SK-N-SH treated with all-trans-retinoic acid at 6 μM for 48 hours (cell line): ENCODE data around the gene TOP3A.

Source experiments
- ATAC-seq: fragments of 200-7000 bp; cut with Tn5 transposase; 3 replicates; pipeline ENCODE4 v1.9.1; 2020; ENCODE audit warnings: mild to moderate bottlenecking, moderate library complexity
- ARNTL ChIP-seq: fragments of 450-650 bp; formaldehyde crosslinking; IDR thresholded peaks from 2 replicates; pipeline ENCODE4 v1.5.0; 2020; ENCODE audit warnings: low read depth, mild to moderate bottlenecking, moderate library complexity, borderline replicate concordance
- BACH2 ChIP-seq: fragments of 250-450 bp; sonication (Bioruptor Pico); IDR thresholded peaks from 2 replicates; pipeline ENCODE4 v1.9.0; 2021; ENCODE audit warnings: mild to moderate bottlenecking, borderline replicate concordance
- CSDC2 ChIP-seq: fragments of 250-450 bp; sonication (Bioruptor Pico); IDR thresholded peaks from 2 replicates; pipeline ENCODE4 v1.5.0; 2020; ENCODE audit warnings: mild to moderate bottlenecking, moderate library complexity
- ESRRG ChIP-seq: fragments of 250-450 bp; sonication (Bioruptor Pico); IDR thresholded peaks from 2 replicates; pipeline ENCODE4 v1.6.1; 2021; ENCODE audit warnings: mild to moderate bottlenecking
- GLIS3 ChIP-seq: fragments of 250-450 bp; sonication (Bioruptor Pico); IDR thresholded peaks from 2 replicates; pipeline ENCODE4 v1.5.0; 2020; ENCODE audit warnings: mild to moderate bottlenecking, moderate library complexity
- ISL1 ChIP-seq: fragments of 250-450 bp; sonication (Bioruptor Pico); IDR thresholded peaks from 2 replicates; pipeline ENCODE4 v2.1.2; 2022; ENCODE audit warnings: mild to moderate bottlenecking, moderate library complexity
- OSR1 ChIP-seq: fragments of 250-450 bp; sonication (Bioruptor Pico); IDR thresholded peaks from 2 replicates; pipeline ENCODE4 v1.8.0; 2022; ENCODE audit warnings: moderate library complexity, mild to moderate bottlenecking, inconsistent platforms
- PPARA ChIP-seq: fragments of 250-450 bp; sonication (Bioruptor Pico); IDR thresholded peaks from 2 replicates; pipeline ENCODE4 v1.5.0; 2020; ENCODE audit warnings: mild to moderate bottlenecking, borderline replicate concordance
- RARB ChIP-seq: fragments of 250-450 bp; sonication (Bioruptor Pico); IDR thresholded peaks from 2 replicates; pipeline ENCODE4 v1.8.0; 2021; ENCODE audit warnings: mild to moderate bottlenecking, moderate library complexity
- SNAI2 ChIP-seq: fragments of 250-450 bp; sonication (Bioruptor Pico); IDR thresholded peaks from 2 replicates; pipeline ENCODE4 v1.5.0; 2020; ENCODE audit warnings: mild to moderate bottlenecking, moderate library complexity
- TCF4 ChIP-seq: fragments of 250-450 bp; sonication (Bioruptor Pico); IDR thresholded peaks from 2 replicates; pipeline ENCODE4 v1.8.0; 2021; ENCODE audit warnings: mild to moderate bottlenecking, moderate library complexity, borderline replicate concordance
- TOX ChIP-seq: fragments of 250-450 bp; sonication (Bioruptor Pico); IDR thresholded peaks from 2 replicates; pipeline ENCODE4 v1.8.0; 2021; ENCODE audit warnings: mild to moderate bottlenecking, moderate library complexity, borderline replicate concordance
- ZFP3 ChIP-seq: fragments of 250-450 bp; sonication (Bioruptor Pico); IDR thresholded peaks from 2 replicates; pipeline ENCODE4 v1.5.0; 2020; ENCODE audit warnings: mild to moderate bottlenecking, moderate library complexity
- ZNF565 ChIP-seq: fragments of 450-650 bp; formaldehyde crosslinking; conservative IDR thresholded peaks from 2 replicates; pipeline ENCODE4 v1.5.0; 2020; ENCODE audit warnings: low read depth, mild to moderate bottlenecking, moderate library complexity
- ZNF70 ChIP-seq: fragments of 450-650 bp; formaldehyde crosslinking; IDR thresholded peaks from 2 replicates; pipeline ENCODE4 v1.5.0; 2020; ENCODE audit warnings: mild to moderate bottlenecking, moderate library complexity
- TF ChIP-seq, protein P1 (sequence below): fragments of 250-450 bp; sonication (Bioruptor Pico); IDR thresholded peaks from 2 replicates; pipeline ENCODE4 v1.5.0; 2020; ENCODE audit warnings: mild to moderate bottlenecking, moderate library complexity
- TF ChIP-seq, protein P2 (sequence below): fragments of 250-450 bp; sonication (Bioruptor Pico); IDR thresholded peaks from 2 replicates; pipeline ENCODE4 v1.8.0; 2021; ENCODE audit warnings: low read depth, mild to moderate bottlenecking, moderate library complexity, borderline replicate concordance
- TF ChIP-seq, protein P3 (sequence below): fragments of 250-450 bp; sonication (Bioruptor Pico); IDR thresholded peaks from 2 replicates; pipeline ENCODE4 v1.5.1; 2021; ENCODE audit warnings: mild to moderate bottlenecking, moderate library complexity
- TF ChIP-seq, protein P4 (sequence below): fragments of 250-450 bp; sonication (Bioruptor Pico); IDR thresholded peaks from 2 replicates; pipeline ENCODE4 v1.8.0; 2020; ENCODE audit warnings: mild to moderate bottlenecking, moderate library complexity, borderline replicate concordance

TOP3A gene

DNA sequence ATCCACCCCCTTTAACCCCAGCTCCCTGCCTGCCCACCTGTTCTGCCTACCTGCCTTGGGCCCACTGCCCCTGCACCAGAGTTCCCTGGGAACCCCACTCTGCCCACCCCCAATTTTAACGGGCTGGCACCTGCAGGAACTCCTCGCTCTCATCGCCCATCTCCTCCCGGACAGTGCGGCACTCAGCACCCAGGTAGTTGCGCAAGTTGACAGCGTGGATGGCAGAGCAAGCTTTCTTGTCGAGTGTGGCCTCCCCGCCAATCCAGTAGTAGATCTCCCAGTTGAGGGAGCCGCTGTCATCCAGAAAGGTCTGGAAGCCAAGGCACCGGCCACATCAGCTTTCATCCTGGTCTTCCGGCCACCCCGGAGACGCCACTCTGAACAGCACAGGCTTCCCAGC, 64.1 kb downstream of the TOP3A start:
- ATAC-seq: no peak
- TF ChIP-seq, protein P1, sequence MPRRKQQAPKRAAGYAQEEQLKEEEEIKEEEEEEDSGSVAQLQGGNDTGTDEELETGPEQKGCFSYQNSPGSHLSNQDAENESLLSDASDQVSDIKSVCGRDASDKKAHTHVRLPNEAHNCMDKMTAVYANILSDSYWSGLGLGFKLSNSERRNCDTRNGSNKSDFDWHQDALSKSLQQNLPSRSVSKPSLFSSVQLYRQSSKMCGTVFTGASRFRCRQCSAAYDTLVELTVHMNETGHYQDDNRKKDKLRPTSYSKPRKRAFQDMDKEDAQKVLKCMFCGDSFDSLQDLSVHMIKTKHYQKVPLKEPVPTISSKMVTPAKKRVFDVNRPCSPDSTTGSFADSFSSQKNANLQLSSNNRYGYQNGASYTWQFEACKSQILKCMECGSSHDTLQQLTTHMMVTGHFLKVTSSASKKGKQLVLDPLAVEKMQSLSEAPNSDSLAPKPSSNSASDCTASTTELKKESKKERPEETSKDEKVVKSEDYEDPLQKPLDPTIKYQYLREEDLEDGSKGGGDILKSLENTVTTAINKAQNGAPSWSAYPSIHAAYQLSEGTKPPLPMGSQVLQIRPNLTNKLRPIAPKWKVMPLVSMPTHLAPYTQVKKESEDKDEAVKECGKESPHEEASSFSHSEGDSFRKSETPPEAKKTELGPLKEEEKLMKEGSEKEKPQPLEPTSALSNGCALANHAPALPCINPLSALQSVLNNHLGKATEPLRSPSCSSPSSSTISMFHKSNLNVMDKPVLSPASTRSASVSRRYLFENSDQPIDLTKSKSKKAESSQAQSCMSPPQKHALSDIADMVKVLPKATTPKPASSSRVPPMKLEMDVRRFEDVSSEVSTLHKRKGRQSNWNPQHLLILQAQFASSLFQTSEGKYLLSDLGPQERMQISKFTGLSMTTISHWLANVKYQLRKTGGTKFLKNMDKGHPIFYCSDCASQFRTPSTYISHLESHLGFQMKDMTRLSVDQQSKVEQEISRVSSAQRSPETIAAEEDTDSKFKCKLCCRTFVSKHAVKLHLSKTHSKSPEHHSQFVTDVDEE: no peak
- TF ChIP-seq BACH2 (no peak), SNAI2 (CRISPR knock-in tag) (no peak), TOX (CRISPR knock-in tag) (no peak), OSR1 (CRISPR knock-in tag) (no peak), TCF4 (CRISPR knock-in tag) (no peak), PPARA (CRISPR knock-in tag) (no peak), ZNF70 (CRISPR knock-in tag) (no peak), ARNTL (CRISPR knock-in tag) (no peak)
- TF ChIP-seq, protein P2, sequence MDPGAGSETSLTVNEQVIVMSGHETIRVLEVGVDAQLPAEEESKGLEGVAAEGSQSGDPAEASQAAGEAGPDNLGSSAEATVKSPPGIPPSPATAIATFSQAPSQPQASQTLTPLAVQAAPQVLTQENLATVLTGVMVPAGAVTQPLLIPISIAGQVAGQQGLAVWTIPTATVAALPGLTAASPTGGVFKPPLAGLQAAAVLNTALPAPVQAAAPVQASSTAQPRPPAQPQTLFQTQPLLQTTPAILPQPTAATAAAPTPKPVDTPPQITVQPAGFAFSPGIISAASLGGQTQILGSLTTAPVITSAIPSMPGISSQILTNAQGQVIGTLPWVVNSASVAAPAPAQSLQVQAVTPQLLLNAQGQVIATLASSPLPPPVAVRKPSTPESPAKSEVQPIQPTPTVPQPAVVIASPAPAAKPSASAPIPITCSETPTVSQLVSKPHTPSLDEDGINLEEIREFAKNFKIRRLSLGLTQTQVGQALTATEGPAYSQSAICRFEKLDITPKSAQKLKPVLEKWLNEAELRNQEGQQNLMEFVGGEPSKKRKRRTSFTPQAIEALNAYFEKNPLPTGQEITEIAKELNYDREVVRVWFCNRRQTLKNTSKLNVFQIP (CRISPR knock-in tag): no peak
- TF ChIP-seq, protein P3, sequence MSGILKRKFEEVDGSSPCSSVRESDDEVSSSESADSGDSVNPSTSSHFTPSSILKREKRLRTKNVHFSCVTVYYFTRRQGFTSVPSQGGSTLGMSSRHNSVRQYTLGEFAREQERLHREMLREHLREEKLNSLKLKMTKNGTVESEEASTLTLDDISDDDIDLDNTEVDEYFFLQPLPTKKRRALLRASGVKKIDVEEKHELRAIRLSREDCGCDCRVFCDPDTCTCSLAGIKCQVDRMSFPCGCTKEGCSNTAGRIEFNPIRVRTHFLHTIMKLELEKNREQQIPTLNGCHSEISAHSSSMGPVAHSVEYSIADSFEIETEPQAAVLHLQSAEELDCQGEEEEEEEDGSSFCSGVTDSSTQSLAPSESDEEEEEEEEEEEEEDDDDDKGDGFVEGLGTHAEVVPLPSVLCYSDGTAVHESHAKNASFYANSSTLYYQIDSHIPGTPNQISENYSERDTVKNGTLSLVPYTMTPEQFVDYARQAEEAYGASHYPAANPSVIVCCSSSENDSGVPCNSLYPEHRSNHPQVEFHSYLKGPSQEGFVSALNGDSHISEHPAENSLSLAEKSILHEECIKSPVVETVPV (CRISPR knock-in tag): no peak
- TF ChIP-seq, protein P4, sequence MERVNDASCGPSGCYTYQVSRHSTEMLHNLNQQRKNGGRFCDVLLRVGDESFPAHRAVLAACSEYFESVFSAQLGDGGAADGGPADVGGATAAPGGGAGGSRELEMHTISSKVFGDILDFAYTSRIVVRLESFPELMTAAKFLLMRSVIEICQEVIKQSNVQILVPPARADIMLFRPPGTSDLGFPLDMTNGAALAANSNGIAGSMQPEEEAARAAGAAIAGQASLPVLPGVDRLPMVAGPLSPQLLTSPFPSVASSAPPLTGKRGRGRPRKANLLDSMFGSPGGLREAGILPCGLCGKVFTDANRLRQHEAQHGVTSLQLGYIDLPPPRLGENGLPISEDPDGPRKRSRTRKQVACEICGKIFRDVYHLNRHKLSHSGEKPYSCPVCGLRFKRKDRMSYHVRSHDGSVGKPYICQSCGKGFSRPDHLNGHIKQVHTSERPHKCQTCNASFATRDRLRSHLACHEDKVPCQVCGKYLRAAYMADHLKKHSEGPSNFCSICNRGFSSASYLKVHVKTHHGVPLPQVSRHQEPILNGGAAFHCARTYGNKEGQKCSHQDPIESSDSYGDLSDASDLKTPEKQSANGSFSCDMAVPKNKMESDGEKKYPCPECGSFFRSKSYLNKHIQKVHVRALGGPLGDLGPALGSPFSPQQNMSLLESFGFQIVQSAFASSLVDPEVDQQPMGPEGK (CRISPR knock-in tag): no peak

DNA sequence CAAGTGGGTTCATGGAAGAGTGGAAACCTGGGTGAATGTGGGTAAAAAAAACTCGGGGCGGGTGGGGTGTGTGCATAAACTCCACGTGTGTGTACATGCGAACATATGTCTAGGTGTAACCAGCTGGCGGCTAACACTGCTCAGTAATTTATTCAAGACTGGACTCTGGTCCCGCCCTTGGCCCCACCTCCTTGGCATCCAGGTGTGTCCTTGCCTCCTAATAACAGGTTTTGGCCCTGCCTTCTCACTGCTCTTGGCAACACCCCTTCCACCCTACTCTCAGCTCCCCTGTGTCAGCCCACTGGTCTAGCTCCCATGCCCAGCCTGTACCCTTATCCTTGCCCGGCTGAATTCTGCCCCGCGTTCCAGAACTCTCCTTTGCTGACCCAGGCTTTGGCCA, 64.5 kb downstream of the TOP3A start:
- TF ChIP-seq ESRRG (CRISPR knock-in tag) (no peak), ZFP3 (CRISPR knock-in tag) (no peak), ZNF70 (CRISPR knock-in tag) (no peak), GLIS3 (CRISPR knock-in tag) (no peak), CSDC2 (CRISPR knock-in tag) (no peak)
- TF ChIP-seq, protein P2 (CRISPR knock-in tag): no peak
- TF ChIP-seq, protein P1: no peak
- TF ChIP-seq, all 23 proteins: peak for 0
- no peak for ATAC-seq

DNA sequence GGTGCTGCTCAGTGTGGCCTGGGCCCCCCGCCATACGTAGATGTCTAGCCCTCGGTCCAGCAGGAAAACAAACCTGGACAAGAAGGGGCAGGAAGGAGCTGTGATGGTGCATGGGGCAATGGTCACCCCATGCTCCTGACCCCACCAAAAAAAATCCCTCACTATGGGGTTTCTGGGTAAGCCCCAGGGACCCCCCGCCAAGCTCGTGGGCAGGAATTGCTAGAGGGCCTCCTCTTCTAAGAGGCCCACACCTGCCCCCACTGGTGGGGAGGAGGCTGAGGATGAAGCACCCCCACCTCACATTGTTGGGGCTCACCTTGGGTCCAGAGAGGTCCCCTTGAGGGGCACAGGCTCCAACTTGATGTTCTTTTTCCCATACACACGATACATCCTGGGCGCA, 66.0 kb downstream of the TOP3A start:
- ATAC-seq: no peak; the same call in 2 of the 3 replicates
- TF ChIP-seq TCF4 (CRISPR knock-in tag): no peak
- no peak for TF ChIP-seq ZNF70 (CRISPR knock-in tag)
- no peak for TF ChIP-seq SNAI2 (CRISPR knock-in tag)
- TF ChIP-seq GLIS3 (CRISPR knock-in tag): no peak
- no peak for TF ChIP-seq ISL1 (CRISPR knock-in tag)
- TF ChIP-seq, protein P2 (CRISPR knock-in tag): no peak
- no peak for TF ChIP-seq RARB (CRISPR knock-in tag)
- no peak for TF ChIP-seq ESRRG (CRISPR knock-in tag)
- no peak for TF ChIP-seq ZNF565
- no peak for TF ChIP-seq OSR1 (CRISPR knock-in tag)
- TF ChIP-seq CSDC2 (CRISPR knock-in tag): no peak
- no peak for TF ChIP-seq PPARA (CRISPR knock-in tag)
- TF ChIP-seq, protein P3 (CRISPR knock-in tag): no peak
